Measurements from ENCODE around the gene ANKFY1. TPM values are rescaled to one million over a fixed set of nuclear protein-coding genes. Genes with fewer than 3 reads are reported as not detected.

ANKFY1 gene
- total RNA-seq, 4 donors from 2014 or later = 53.0 to 69.9 (median 54.7) TPM

GRCh38 chr17:4173781-4174180 lies 90.0 kb downstream of the ANKFY1 start:
- Histone ChIP-seq H3K27ac (no peak overlapping the region), H3K4me1 (no peaks in the 10 kb centered on the region), H3K36me3 (peaks cover 0 to 94% (median 44%) of the 10 kb centered on the region in 4 donors), H3K4me3 (no peak overlapping the region), H3K27me3 (no peaks in the 10 kb centered on the region), H3K9me3 (no peaks in the 10 kb centered on the region)
- in situ Hi-C loops (cut with MboI; ENCODE audit: low pct_ligation_motif_present in 1 of 4, low pct_unique_long_range_greater_than_20kb in 1 of 4, low sequenced_read_pairs in 3 of 4) (no loop called here), intact Hi-C loops (cut with DNase I; ENCODE audit: low total_unique reads) (no loop called here)
- no peak for DNase-seq
- no peak for TF ChIP-seq EP300 (IDR thresholded peaks at IDR 0.05; ENCODE audit: low read depth)
- TF ChIP-seq POLR2A (IDR thresholded peaks at IDR 0.05) = no peak
- no peak for TF ChIP-seq CTCF (IDR thresholded peaks at IDR 0.05)
- TF ChIP-seq POLR2AphosphoS5 (IDR thresholded peaks at IDR 0.05) = no peak
- WGBS, 2 donors (ENCODE audit: low coverage in 1 of 2) = 98% methylated on average over 7 of the region's 7 CpGs; no CpG with 5 or more reads in 1 of the 2 donors

DNA sequence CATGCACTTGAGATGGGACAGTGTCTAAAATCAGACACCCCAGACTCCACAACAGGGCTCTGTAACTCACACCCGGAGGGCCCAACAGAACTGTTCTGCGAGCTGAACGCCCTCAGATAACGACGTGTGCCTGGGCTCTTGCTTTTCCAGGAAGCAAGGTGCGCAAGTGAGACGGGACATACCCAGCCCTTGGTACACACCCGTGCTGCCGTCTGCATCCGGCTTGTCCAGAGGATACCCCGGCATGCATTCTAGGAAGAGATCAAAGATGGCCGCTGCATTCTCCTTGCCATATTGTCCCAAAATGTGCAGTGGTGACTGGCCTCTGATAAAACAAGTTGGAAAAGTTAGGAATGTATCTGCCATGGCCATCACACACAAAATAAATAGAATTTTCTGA lies 91.4 kb downstream of the ANKFY1 start:
- peaks cover 0 to 94% (median 43%) of the 10 kb centered on the region in 4 donors for H3K36me3 ChIP-seq
- no peak for DNase-seq
- WGBS, 2 donors (ENCODE audit: low coverage in 1 of 2) = 92 to 98% methylated on average over 7 to 12 of the region's 12 CpGs
- in situ Hi-C loops (cut with MboI; ENCODE audit: low pct_ligation_motif_present in 1 of 4, low pct_unique_long_range_greater_than_20kb in 1 of 4, low sequenced_read_pairs in 3 of 4) (no loop called here), intact Hi-C loops (cut with DNase I; ENCODE audit: low total_unique reads) (no loop called here)
- H3K9me3 ChIP-seq = no peaks in the 10 kb centered on the region
- no peaks in the 10 kb centered on the region for H3K27me3 ChIP-seq
- no peaks in the 10 kb centered on the region for H3K4me1 ChIP-seq
- H3K27ac ChIP-seq = no peak overlapping the region
- TF ChIP-seq CTCF (IDR thresholded peaks at IDR 0.05) (no peak), POLR2A (IDR thresholded peaks at IDR 0.05) (no peak), EP300 (IDR thresholded peaks at IDR 0.05; ENCODE audit: low read depth) (no peak), POLR2AphosphoS5 (IDR thresholded peaks at IDR 0.05) (no peak)
- no peak overlapping the region for H3K4me3 ChIP-seq

- H3K27ac ChIP-seq = no peak overlapping the region
- 83 to 91% methylated on average over 5 to 25 of the region's 27 CpGs for WGBS, 2 donors (ENCODE audit: low coverage in 1 of 2)
- no peaks in the 10 kb centered on the region for H3K4me1 ChIP-seq
- intact Hi-C loops (cut with DNase I; ENCODE audit: low total_unique reads) (no loop called here), in situ Hi-C loops (cut with MboI; ENCODE audit: low pct_ligation_motif_present in 1 of 4, low pct_unique_long_range_greater_than_20kb in 1 of 4, low sequenced_read_pairs in 3 of 4) (no loop called here)
- no peak for TF ChIP-seq CTCF (IDR thresholded peaks at IDR 0.05)
- no peak for TF ChIP-seq EP300 (IDR thresholded peaks at IDR 0.05; ENCODE audit: low read depth)
- TF ChIP-seq POLR2AphosphoS5 (IDR thresholded peaks at IDR 0.05) = no peak
- H3K27me3 ChIP-seq = no peaks in the 10 kb centered on the region
- H3K36me3 ChIP-seq = peaks cover 0 to 90% (median 40%) of the 10 kb centered on the region in 4 donors
- DNase-seq = no peak
- H3K4me3 ChIP-seq = no peak overlapping the region
- no peaks in the 10 kb centered on the region for H3K9me3 ChIP-seq
Measured at GRCh38 chr17:4170639-4171280, 93.0 kb downstream of the ANKFY1 start.

GRCh38 chr17:4167786-4168185 lies 96.0 kb downstream of the ANKFY1 start:
- Histone ChIP-seq H3K4me1 (no peaks in the 10 kb centered on the region), H3K36me3 (peaks cover 0 to 70% (median 31%) of the 10 kb centered on the region in 4 donors), H3K27me3 (no peaks in the 10 kb centered on the region), H3K9me3 (no peaks in the 10 kb centered on the region), H3K4me3 (no peak overlapping the region), H3K27ac (no peak overlapping the region)
- intact Hi-C loops (cut with DNase I; ENCODE audit: low total_unique reads) (no loop called here), in situ Hi-C loops (cut with MboI; ENCODE audit: low pct_ligation_motif_present in 1 of 4, low pct_unique_long_range_greater_than_20kb in 1 of 4, low sequenced_read_pairs in 3 of 4) (no loop called here)
- no peak for TF ChIP-seq EP300 (IDR thresholded peaks at IDR 0.05; ENCODE audit: low read depth)
- TF ChIP-seq CTCF (IDR thresholded peaks at IDR 0.05) = no peak
- no peak for TF ChIP-seq POLR2A (IDR thresholded peaks at IDR 0.05)
- no peak for TF ChIP-seq POLR2AphosphoS5 (IDR thresholded peaks at IDR 0.05)
- DNase-seq = no peak
- 82 to 93% methylated on average over 10 to 12 of the region's 12 CpGs for WGBS, 2 donors (ENCODE audit: low coverage in 1 of 2)
